ENCODE results near the gene PSMA1. TPM values are rescaled to one million over a fixed set of nuclear protein-coding genes. Genes with fewer than 3 reads are reported as not detected.

PSMA1 gene
- total and polyA plus RNA-seq, 2 of the 8 experiments (the other 6 are each of a cell fraction or from before 2014, with no cell fraction given): 148 to 159 TPM

GRCh38 chr11:14544611-14545010 is 24.4 kb upstream of the PSMA1 start:
- Histone ChIP-seq H2BK5ac (ENCODE audit: low read depth, low read length) (no peak overlapping the region), H3K56ac (replicated peaks; ENCODE audit: insufficient read length, low read depth, low read length) (no peak overlapping the region), H3K9ac (replicated peaks in 1 of 4; ENCODE audit: extremely low read depth in 1 of 4, low read depth in 3 of 4, low read length in 3 of 4) (no peak overlapping the region), H3K9me3 (ENCODE audit: insufficient read depth in 2 of 2, low read depth in 1 of 2, low read length in 1 of 2) (no peaks in the 10 kb centered on the region), H3K4ac (replicated peaks; ENCODE audit: insufficient read length, low read depth, low read length) (no peak overlapping the region), H3K14ac (ENCODE audit: insufficient read length) (no peak overlapping the region), H4K5ac (ENCODE audit: insufficient read length, low read depth, low read length) (no peak overlapping the region), H4K91ac (replicated peaks; ENCODE audit: insufficient read length, low read length) (no peak overlapping the region), H2BK20ac (ENCODE audit: low read length) (no peak overlapping the region), H3K36me3 (ENCODE audit: control insufficient read depth in 2 of 4, insufficient read depth in 4 of 4, low read length in 3 of 4) (no peaks in the 10 kb centered on the region), H4K20me1 (replicated peaks in 1 of 2; ENCODE audit: control insufficient read depth in 1 of 2, insufficient read depth in 2 of 2, low read length in 2 of 2) (no peaks in the 10 kb centered on the region), H3K23me2 (ENCODE audit: low read depth, low read length) (no peaks in the 10 kb centered on the region), H3K27me3 (replicated peaks in 1 of 4; ENCODE audit: control insufficient read depth in 3 of 4, extremely low read depth in 1 of 4, insufficient read depth in 3 of 4, low read length in 3 of 4) (no peaks in the 10 kb centered on the region; a peak in 2 of 7 replicates), H3K4me1 (replicated peaks in 1 of 4; ENCODE audit: control insufficient read depth in 3 of 4, insufficient read depth in 4 of 4, low read length in 3 of 4) (peaks cover 2 to 7% (median 6%) of the 10 kb centered on the region in 4 experiments), H3K4me2 (ENCODE audit: insufficient read depth in 1 of 2, low read depth in 2 of 2, low read length in 2 of 2) (no peak overlapping the region), H3K79me2 (ENCODE audit: control insufficient read depth in 1 of 2, insufficient read depth in 2 of 2, low read length in 2 of 2) (no peaks in the 10 kb centered on the region), H2AK5ac (ENCODE audit: low read depth, low read length) (no peak overlapping the region), H3K23ac (ENCODE audit: insufficient read length) (no peak overlapping the region), H3K79me1 (ENCODE audit: low read depth, low read length) (no peaks in the 10 kb centered on the region), H2BK12ac (ENCODE audit: low read depth, low read length) (no peak overlapping the region), H3K4me3 (ENCODE audit: extremely low read depth in 1 of 4, insufficient read depth in 2 of 4, low read depth in 3 of 4, low read length in 4 of 4) (no peak overlapping the region), H2BK120ac (replicated peaks; ENCODE audit: low read depth, low read length) (no peak overlapping the region), H3K18ac (ENCODE audit: extremely low read depth, low read length) (no peak overlapping the region), H4K8ac (ENCODE audit: extremely low read depth, insufficient read depth, low read length) (no peak overlapping the region), H2BK15ac (ENCODE audit: low read length) (no peak overlapping the region), H3K27ac (ENCODE audit: low read depth, low read length) (no peak overlapping the region), H2AFZ (ENCODE audit: low read length) (no peak overlapping the region)
- DNase-seq (ENCODE audit: low read depth in 1 of 2, low spot score in 2 of 2) (no peak), FAIRE-seq (no peak)
- ChIA-PET CTCF (ENCODE audit: partially characterized antibody) (interaction anchor here (1.2 kb wide), 1 partner anchor 13 kb away, joined by 3 read pairs; no protein-coding TSS in a partner anchor), POLR2A (ENCODE audit: partially characterized antibody) (interaction anchor here (1.6 kb wide), 1 partner anchor 100 kb away, joined by 4 read pairs; no protein-coding TSS in a partner anchor)
- 80% methylated on average over 3 of the region's 3 CpGs; no CpG with 5 or more reads in 1 of the 2 experiments for WGBS, 2 experiments (ENCODE audit: extremely low coverage in 1 of 2, insufficient coverage in 1 of 2, insufficient read length in 1 of 2, insufficient replicate concordance in 2 of 2, low coverage in 1 of 2, low lambda C conversion rate in 2 of 2, missing lambda C conversion rate in 1 of 2)
- TF ChIP-seq BACH1 (IDR thresholded peaks at IDR 0.05; ENCODE audit: low read length) (no peak), ATF3 (IDR thresholded peaks at IDR 0.05; ENCODE audit: insufficient read depth, low read depth, low read length) (no peak), ZNF274 (IDR thresholded peaks at IDR 0.05; ENCODE audit: borderline replicate concordance, extremely low read depth, low read length) (no peak), BCL11A (IDR thresholded peaks at IDR 0.05; ENCODE audit: low read depth in 2 of 2, low read length in 2 of 2) (no peak), EGR1 (IDR thresholded peaks at IDR 0.05; ENCODE audit: borderline replicate concordance, low read depth, low read length) (no peak), NRF1 (IDR thresholded peaks at IDR 0.05; ENCODE audit: low read depth, low read length) (no peak), SRF (IDR thresholded peaks at IDR 0.05; ENCODE audit: low read depth, low read length) (no peak), SIX5 (IDR thresholded peaks at IDR 0.05; ENCODE audit: low read depth, low read length) (no peak), GABPA (IDR thresholded peaks at IDR 0.05; ENCODE audit: borderline replicate concordance, insufficient read depth, low read length) (no peak)

Measured in H1 (cell line).